Gastrocnemius medialis (tissue), 4 donors: Measurements from ENCODE around the gene ITPRIP. TPM values are rescaled to one million over a fixed set of nuclear protein-coding genes. Genes with fewer than 3 reads are reported as not detected.

Experiments
- ATAC-seq, 2 donors: fragments of 150-250 bp; one replicate each; pipeline ENCODE4 v1.9.1; 2016
- DNase-seq, 2 donors: peaks; one replicate each; pipeline ENCODE4 v3.0.0-alpha.2; 2019
- H3K27ac ChIP-seq, 4 donors: fragments of 200-600 bp; sonication (generic); 1 replicate in 1 of 4; 2 replicates in 3 of 4; pipeline ENCODE4 v1.5.1; 2016 to 2018; ENCODE audit warnings: mild to moderate bottlenecking in 2 of 4, moderate library complexity in 1 of 4
- H3K27me3 ChIP-seq, 3 donors: fragments of 200-600 bp; sonication (generic) in 2 of 3; 1 replicate in 1 of 3; 2 replicates in 2 of 3; pipeline versions ENCODE4 v1.5.1 to v1.6.0; 2016 to 2019; ENCODE audit warnings: mild to moderate bottlenecking in 1 of 3, moderate library complexity in 1 of 3
- H3K36me3 ChIP-seq, 2 donors: fragments of 200-600 bp; sonication (generic) in 1 of 2; one replicate each; pipeline ENCODE4 v1.5.1; 2017 to 2018
- H3K4me1 ChIP-seq, 2 donors: fragments of 200-600 bp; sonication (generic) in 1 of 2; one replicate each; pipeline ENCODE4 v1.5.1; 2016 to 2017; ENCODE audit warnings: mild to moderate bottlenecking in 2 of 2
- H3K4me3 ChIP-seq, 4 donors: fragments of 200-600 bp; sonication (generic) in 3 of 4; 1 replicate in 1 of 4; 2 replicates in 3 of 4; pipeline ENCODE4 v1.5.1; 2016 to 2019; ENCODE audit warnings: mild to moderate bottlenecking in 2 of 4
- H3K9me3 ChIP-seq, 3 donors: fragments of 200-600 bp; sonication (generic) in 2 of 3; 1 replicate in 1 of 3; 2 replicates in 2 of 3; pipeline ENCODE4 v1.5.1; 2016 to 2019
- CTCF ChIP-seq, 5 experiments: fragments of 450-650 bp in 3 of 5; fragments of 200-600 bp in 2 of 5; sonication (generic) in 2 of 5; IDR thresholded peaks in 4 of 5; conservative IDR thresholded peaks in 1 of 5; 1 replicate in 4 of 5; 2 replicates in 1 of 5; pipeline ENCODE4 v1.5.1; 2016 to 2019; ENCODE audit warnings: antibody characterized with exemption in 5 of 5, mild to moderate bottlenecking in 3 of 5, moderate library complexity in 3 of 5
- POLR2A ChIP-seq, 2 donors: fragments of 450-650 bp; IDR thresholded peaks; one replicate each; pipeline ENCODE4 v1.6.1; 2017; ENCODE audit warnings: antibody characterized with exemption in 2 of 2, mild to moderate bottlenecking in 2 of 2, moderate library complexity in 2 of 2
- in situ Hi-C, 4 donors: fragments of 200-750 bp; cut with MboI; loops; one replicate each; pipeline versions ENCODE4 v1.15.0 to v1.8.0; 2017; ENCODE audit warnings: low sequenced_read_pairs in 4 of 4
- intact Hi-C: fragments of 100-400 bp; cut with DNase I; formaldehyde crosslinking; loops from one replicate; pipeline ENCODE4 v1.15.1; 2023; ENCODE audit warnings: low total_unique reads
- microRNA-seq, 2 donors: library from miRNA; unstranded; fragments of <30 nt; microRNA quantifications; one replicate each; pipeline ENCODE4, GENCODE V29; 2016; ENCODE audit warnings: borderline replicate concordance in 2 of 2
- total RNA-seq, 4 donors: library from RNA; depleted of rRNA; stranded (reverse); fragments of >200 nt; gene quantifications; one replicate each; pipeline versions ENCODE4 v1.1.0 to v1.2.3, GENCODE V29; 2016

Gene ITPRIP
- total RNA-seq, 4 donors from 2014 or later, result 5.0 to 19.9 (median 7.9) TPM

GRCh38 chr10:104262055-104262454 lies 76.2 kb downstream of the ITPRIP start:
- Histone ChIP-seq H3K36me3 (peaks cover 0 to 89% of the 10 kb centered on the region in 2 donors), H3K27me3 (no peaks in the 10 kb centered on the region), H3K4me3 (no peak overlapping the region), H3K9me3 (no peaks in the 10 kb centered on the region), H3K4me1 (peaks cover 16 to 21% of the 10 kb centered on the region in 2 donors), H3K27ac (no peak overlapping the region)
- intact Hi-C loops (no loop called here), in situ Hi-C loops (no loop called here)
- TF ChIP-seq POLR2A (IDR thresholded peaks at IDR 0.05), result no peak
- TF ChIP-seq CTCF (IDR thresholded peaks at IDR 0.05 in 4 of 5, conservative IDR thresholded peaks at IDR 0.05 in 1 of 5), result no peak
- ATAC-seq, result no peak
- no peak for DNase-seq

GRCh38 chr10:104260775-104261115 lies 77.5 kb downstream of the ITPRIP start:
- Histone ChIP-seq H3K4me1 (peaks cover 29 to 33% of the 10 kb centered on the region in 2 donors), H3K27me3 (no peaks in the 10 kb centered on the region), H3K9me3 (no peaks in the 10 kb centered on the region), H3K36me3 (peaks cover 0 to 76% of the 10 kb centered on the region in 2 donors), H3K27ac (peak overlapping the region; percentile 9 to 58 (median 18)), H3K4me3 (no peak overlapping the region)
- ATAC-seq, result no peak
- in situ Hi-C loops (no loop called here), intact Hi-C loops (no loop called here)
- DNase-seq, result no peak
- no peak for TF ChIP-seq POLR2A (IDR thresholded peaks at IDR 0.05)
- TF ChIP-seq CTCF (IDR thresholded peaks at IDR 0.05 in 4 of 5, conservative IDR thresholded peaks at IDR 0.05 in 1 of 5), result no peak

- Histone ChIP-seq H3K4me1 (peaks cover 29 to 33% of the 10 kb centered on the region in 2 donors), H3K4me3 (no peak overlapping the region), H3K27ac (peak overlapping the region; percentile 9 to 58 (median 18)), H3K36me3 (peaks cover 0 to 71% of the 10 kb centered on the region in 2 donors), H3K9me3 (no peaks in the 10 kb centered on the region), H3K27me3 (no peaks in the 10 kb centered on the region)
- TF ChIP-seq POLR2A (IDR thresholded peaks at IDR 0.05) (no peak), CTCF (IDR thresholded peaks at IDR 0.05 in 4 of 5, conservative IDR thresholded peaks at IDR 0.05 in 1 of 5) (no peak)
- intact Hi-C loops (loop anchor here (5.0 to 10.0 kb wide), 2 partner anchors 138 to 295 kb away; partner anchors contain the start of genes SFR1 and SLK), in situ Hi-C loops (no loop called here)
- no peak for ATAC-seq
- no peak for DNase-seq
Observed at GRCh38 chr10:104259999-104260774, 78.1 kb downstream of the ITPRIP start.

Small RNAs within 50 kb of the gene (microRNA-seq; reads per million reads assigned to microRNA genes)
- gene MIR4482, result 0 to 1.2 reads per million in 2 donors

Other genes starting within 250 kb of the ITPRIP start
- 1 to 10 TPM; 2.4 to 7.7 (median 4.7) TPM for gene SFR1, start 216.3 kb downstream of the ITPRIP start, total RNA-seq
- gene CFAP43, start 106.1 kb downstream of the ITPRIP start, total RNA-seq, result not detected
- gene GSTO1, start 83.6 kb downstream of the ITPRIP start, total RNA-seq, result 100 to 1,000 TPM in 2 of 4 donors, 10 to 100 TPM in 2; 39.6 to 284 (median 74.2) TPM
- 1 to 10 TPM in 2 of 4 donors, under 1 TPM in 1, not detected in 1; 0.71 to 2.3 (median 1.4) TPM for gene GSTO2, start 69.3 kb downstream of the ITPRIP start, total RNA-seq
- gene CFAP58, start 15.4 kb upstream of the ITPRIP start, total RNA-seq, result under 1 TPM in 3 of 4 donors, not detected in 1; 0.13 to 0.36 (median 0.27) TPM